Right kidney (tissue), 1 donor: ENCODE data around the gene SEMA4G.

Source experiments
- DNase-seq: peaks from one replicate; pipeline ENCODE4 v3.0.0-alpha.2; 2016

The SEMA4G gene

DNA sequence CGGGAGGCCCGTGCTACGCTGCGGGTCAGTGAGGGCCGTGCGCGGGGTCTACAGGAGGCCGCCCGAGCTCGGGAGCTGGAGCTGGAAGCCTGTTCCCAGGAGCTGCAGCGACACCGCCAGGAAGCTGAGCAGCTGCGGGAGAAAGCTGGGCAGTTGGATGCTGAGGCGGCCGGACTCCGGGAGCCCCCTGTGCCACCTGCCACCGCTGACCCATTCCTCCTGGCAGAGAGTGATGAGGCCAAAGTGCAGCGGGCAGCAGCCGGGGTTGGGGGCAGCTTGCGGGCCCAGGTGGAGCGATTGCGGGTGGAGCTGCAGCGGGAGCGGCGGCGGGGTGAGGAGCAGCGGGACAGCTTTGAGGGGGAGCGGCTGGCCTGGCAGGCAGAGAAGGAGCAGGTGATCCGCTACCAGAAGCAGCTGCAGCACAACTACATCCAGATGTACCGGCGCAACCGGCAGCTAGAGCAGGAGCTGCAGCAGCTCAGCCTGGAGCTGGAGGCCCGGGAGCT lies 37.3 kb downstream of the SEMA4G start:
- DNase-seq = no peak

DNA sequence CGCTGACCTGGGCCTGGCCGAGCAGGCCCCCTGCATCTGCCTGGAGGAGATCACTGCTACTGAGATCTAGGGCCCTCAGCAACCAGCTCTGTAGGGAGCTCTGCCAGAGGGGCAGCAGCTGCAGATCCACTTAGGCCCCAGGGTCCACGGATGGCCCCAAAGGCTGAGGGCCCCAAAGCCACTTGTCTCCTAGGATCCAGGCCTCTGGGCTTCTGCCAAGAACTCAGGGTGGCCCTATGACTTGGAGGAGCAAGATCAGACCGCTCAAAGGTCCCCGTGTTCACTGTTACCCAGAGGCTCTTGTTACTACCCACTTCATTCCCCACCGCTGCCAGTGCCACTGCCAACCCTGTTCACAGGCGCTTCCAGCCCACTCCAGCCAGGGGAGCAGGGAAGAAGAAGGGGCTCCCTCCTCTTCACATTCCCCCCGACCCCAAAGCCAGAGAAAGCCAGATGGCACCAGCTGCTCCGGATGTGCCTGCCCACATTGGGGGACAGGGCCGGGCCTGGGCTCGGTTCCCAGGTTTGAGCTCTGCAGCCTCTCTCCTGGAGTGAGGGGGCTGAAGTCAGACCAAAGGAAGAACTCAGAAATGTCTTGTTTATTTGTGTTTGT lies 37.9 kb downstream of the SEMA4G start:
- no peak for DNase-seq

DNA sequence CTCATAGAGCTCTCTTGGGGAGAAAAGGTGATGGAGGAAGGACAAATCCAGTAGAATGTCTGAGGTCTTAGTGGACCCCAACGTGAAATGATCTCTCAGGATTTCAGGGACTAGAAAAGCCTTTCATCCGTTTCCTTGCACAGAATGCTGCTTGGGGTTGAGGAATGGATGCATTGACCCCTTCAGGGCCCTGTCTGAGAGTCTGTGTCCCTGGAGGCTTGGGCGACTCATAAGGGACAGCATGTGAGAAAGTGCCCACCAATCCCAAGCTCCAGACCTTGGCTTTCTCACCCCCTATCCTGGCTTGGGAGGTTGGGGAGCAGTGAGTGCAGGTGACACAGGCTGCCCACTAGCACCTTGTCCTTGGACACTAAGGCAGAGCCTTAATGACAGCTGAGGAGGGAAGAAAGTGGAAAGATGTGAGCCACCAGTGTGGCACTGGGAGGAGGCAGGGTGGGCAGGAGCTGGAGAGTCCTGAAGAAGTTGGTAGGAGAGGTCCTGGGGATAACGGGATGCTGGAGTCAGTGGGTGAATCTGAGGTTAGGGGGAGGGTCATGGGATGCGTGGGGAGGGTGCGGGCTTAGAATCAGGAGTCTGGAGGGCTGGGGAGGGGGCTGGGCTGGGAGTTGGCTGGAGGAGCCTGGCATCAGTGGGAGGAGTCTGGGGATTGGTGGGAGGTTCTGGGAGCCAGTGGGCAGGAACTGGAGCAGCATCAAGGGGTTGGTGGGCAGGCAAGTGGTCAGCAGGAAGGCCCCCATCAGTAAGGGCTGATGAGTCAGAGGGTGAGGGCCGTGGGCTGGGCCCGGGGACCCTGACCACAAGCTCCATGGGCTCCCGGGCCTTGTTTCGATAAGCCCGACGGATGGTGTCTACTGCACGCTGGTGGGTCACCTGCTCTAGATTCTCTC lies 38.9 kb downstream of the SEMA4G start:
- no peak for DNase-seq

DNA sequence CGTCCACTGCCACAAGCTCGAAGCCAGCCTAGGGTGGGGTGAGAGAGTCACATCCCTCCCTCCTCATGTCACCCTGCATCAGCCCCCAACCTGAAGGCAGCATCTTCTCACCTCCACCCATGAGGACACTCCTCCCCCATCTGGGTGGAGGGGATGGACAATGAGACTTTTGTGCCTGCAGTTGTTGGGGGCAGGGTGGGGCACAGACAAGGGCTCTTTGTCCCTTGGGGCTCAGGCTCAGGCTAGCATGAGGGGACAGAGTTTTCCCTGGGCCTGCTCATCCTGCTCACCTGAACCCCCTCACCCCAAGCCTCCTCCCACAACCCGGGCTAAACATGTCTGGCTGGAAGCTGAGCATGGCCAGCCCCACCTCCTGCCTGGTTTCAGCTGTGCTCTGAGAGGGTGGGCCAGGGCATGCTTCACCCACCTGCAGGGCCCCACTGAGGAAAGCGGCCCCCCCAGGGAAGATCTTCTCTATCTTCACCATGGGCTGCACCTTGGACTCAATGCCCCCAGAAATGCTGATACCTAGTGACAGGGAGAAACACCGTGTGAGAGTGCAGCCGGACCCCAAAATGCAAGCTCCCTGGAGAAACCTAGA lies 39.6 kb downstream of the SEMA4G start:
- DNase-seq = no peak

DNA sequence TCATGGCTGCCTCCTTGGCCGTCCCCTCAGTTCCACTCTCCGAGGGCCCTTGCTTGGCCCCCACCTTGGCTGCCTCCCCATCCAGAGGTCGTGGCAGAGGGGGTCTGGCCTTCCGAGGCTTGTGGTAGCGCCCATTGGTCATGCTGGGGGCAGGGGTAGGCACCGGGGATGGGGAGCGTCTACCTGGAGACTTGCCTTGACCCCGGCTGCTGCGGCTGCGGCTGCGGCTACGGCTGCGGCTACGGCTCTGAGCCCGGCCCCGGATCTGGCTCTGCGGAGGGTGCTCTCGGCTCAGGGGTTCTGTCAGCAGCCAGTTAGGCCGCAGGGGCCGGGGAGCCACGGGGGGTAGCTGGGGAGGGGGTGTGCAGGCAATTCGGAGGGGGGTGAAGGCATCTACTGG lies 41.0 kb downstream of the SEMA4G start:
- DNase-seq = no peak

DNA sequence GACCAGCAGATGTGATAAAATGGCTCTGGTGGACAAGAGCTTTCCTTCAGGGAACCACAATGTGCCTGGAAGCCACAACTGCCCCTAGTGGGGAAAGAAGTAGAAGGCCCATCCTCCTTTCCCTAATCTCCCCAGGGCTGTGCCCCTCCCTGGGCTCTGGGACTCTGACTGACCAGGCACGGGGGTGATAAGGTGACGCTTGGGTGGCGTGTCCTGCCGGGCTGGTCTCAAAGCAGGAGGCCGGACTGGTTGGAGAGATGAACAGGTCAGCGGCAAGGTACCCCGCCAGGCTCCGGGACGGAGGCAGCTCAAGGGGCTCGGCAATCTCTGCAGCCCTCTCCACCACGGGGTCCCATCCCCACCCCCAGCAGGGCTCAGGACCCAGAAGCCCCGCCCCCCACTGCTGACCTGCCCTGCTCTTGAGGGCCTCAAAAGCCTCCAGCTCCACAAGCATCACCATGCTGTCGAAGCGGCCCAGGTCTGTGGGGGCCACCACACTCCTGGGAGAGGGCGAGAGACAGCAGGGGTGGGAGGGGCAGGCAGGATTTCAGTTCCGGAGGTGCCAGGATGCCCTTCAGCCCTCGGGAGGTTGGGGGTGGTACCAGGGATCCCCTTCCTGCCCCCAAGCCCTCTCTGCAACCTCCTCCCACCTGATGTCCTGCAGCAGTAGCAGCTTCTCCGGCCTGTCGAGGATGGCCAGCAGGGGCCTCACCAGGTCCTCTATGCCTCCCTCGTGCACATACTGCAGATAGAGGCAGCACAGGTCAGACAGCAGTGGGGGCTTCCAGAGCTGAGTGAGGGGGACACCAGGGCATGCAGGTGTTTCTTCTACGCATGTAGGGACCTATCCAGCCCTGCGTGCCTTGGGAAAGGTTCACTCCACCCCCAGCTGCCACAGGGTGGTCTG lies 42.5 kb downstream of the SEMA4G start:
- DNase-seq = no peak

DNA sequence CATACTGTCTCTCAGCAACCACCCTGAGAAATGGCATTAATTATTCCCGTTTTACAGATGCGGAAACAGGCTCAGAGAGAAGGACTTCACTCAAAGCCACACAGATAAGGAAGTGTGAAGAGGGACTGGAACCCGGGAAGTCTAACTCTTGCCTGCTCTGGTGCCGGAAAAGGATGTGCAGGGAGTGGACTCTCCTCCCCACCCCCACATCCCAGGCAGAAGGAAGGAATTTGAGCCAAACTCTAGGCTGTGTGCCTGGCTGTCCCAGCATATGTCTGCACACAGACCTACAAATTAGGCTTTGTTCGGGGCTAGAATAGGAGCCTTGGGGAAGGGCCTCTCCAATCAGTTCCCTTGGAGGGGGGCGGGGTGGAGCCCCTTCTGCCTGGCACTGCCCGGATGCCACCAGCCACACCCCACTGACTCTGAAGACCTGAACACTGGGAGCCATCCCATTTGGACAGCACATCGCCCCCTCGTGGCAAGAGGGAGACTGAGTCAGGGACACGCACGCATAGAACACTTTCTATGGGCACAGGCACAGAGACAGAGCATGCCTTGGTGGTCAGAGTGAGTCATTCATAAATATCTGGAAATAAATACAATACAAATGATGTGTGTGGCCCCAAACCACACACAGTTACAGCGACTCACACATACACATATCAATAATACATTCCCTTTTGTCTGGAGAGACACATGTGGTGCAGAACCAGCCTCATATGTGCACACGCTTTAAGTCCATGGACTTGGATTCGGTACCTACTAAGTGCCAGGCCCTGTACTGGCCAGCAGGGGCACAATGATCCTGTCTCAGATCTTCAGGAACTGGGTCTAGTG lies 43.4 kb downstream of the SEMA4G start:
- DNase-seq = peak; percentile 80

DNA sequence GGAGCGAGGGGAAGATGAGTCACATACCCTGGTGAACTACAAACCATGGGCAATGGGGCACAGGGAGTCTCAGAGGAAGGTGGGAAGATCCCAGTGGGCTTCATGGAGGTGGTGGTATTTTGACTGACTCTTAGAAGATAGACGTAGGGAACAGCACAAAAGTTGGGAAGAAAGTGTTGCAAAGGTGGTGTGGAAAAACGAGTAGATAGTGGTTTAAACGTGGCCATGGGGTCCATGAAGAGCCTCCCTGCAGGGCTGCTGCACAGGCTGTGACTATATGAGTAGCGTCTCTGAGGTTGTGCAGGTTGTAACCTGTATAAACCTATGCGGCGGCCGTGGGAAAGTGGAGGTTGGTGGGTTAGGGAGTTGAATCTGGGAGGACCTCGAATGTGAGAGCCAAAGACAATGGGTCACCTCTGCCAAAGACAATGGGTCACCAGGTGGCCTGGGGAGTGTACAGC lies 44.1 kb downstream of the SEMA4G start:
- no peak for DNase-seq

DNA sequence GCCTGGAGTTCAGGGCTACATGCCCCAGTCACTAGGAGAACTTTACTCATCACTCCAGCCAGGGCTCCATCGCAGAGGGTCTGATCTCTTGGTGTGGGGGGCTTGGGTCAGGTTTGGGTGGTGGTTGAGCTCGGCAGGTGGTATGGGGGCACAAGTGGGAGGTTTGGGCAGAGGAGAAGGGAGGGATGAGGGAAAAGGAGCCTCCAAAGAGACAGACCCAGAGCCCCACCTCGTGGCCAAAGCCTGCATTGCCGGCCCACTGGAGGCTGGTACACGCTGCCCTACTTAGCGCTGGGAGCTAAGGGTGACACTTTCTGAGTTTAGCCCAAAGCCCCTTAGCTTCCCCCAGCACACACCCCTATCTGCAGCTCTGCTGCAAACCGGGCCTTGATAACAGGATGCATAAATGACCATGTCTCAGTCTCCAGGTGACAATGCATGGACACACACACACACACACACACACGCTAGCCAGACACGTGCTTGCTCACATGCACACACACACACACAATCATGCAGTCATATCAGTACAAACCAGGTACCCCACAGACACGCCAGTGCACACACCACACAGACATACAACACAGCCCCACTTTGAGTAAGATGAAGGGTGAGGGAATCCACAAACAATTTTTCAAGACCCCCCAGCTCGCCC lies 45.1 kb downstream of the SEMA4G start:
- DNase-seq = peak; percentile 74

DNA sequence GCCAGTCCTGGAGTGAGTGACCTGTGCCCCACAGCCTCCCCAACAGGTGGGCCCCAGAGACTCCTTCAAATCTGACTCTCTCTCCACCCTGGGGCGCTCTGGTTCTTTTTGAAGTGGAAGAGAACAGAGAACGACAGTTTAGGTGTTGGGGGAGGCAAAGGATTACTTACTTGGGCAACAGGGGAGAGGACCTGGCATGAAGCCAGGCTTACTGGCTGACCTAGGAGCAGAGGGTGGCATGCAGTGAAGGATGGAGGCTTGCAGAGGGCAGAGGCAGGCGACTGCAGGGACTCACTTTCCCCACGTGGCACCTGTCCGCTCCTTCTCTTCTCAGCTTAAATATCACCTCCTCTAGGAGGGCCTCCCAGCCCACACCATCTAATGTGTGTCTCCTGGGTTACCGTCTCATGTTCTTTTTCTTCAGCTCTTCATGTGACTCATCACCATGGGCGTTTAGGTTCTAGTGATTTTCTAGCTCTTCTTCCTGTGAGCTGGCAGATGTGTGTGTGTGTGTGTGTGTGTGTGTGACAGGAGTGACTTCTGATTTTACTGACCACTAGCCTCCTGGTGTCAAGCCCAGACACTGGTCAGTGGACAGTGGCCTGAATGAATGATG lies 45.8 kb downstream of the SEMA4G start:
- DNase-seq = no peak

DNA sequence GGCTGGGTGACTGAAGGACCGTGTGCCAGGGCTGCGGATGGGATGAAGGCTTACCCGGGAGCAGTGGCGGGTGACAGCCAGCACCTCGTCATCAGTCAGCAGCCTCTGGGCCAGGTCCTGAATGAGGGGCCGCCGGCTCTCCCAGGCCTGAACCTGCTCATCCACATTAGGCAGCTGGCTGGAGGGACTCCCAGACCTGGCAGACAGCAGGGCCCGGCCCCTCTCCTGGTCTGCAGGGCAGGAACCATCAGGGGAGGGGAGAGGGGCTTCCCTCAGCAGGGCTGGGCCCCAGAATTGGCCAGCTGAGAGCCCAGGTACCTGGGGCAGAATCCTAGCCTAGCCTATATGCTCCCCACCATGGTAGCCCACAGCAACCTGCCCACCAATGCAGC lies 46.3 kb downstream of the SEMA4G start:
- DNase-seq = no peak

DNA sequence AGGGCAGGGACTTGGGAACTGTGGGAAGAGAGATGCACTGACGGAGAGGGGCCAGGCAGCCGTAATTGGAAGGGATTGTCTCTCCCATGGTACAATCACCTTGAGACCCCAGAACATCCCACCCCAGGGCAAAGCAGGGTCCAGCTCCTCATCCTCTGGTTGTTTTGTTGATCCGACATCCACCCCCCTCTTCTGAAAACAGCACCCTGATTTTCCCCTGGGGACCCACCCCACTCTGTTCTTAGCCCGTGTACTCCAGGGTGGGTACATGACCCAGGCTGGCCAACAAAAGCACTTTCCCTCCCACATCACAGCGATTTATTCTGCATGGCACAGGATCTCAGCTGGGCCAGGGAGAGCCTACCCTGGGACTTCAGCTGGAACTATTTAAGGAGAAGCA lies 47.5 kb downstream of the SEMA4G start:
- DNase-seq = no peak

DNA sequence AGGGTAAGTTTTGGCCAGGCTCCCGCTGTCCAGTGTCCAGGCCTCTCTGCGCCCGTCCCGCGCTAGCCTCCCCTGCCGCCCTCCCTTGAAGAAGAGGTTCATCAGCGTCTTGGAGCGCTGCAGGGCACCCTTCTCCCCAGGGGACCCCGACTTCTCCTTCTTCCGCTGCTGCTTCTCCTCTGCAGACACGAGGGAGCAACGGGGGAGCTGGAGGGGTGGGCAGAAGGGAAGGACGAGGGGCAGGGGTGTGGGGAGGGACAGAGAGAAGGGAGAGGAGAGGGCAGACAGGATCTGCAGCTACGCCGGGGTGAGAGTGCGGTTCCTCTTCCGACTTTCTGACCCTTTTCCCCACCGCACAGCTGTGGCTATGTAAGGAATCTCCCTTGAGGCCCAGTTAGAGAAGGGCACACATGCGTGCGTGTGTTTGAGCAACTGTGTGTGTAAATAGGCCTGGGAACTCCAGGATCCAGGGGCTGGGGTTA lies 48.9 kb downstream of the SEMA4G start:
- no peak for DNase-seq

DNA sequence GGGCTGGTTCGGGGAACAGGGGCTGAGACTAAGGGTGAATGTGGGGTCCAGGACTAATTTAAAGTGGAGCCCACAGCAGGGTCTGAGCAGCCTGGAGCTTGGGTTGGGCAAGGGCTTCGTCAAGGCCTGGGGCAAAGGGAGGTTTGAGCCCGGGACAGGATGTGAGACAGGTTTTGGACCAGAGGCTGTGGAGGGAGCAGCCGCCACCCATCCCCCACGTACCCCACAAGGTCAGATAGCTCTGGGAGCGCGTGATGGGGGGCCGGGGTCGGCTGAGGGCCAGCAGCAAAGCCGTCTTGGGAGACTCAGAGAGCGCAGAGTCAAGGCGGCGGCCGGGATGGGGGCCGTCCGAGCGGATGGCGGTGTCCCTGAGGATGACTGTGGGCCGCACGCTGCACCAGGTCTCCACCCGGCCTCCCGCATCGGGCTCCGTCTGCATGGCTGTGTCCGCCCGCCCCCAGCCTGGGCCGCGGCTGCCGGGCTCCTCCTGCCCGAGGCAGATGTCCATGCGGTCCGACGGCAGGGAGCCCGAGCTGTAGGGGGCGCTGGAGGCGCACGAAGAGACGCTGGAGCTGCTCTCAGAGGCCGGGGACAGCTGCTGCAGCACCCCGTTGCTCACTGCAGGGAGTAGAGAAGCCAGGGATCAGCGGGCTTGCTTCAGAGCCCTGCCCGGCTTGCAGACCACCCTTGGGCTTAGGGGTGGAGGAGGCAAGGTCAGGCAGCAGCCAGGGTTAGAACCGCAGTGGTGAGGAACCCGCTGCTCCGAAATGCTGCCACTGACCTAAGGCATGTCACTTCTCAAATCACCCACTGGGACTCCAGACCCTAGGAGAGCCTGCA lies 49.5 kb downstream of the SEMA4G start:
- DNase-seq = peak; percentile 75
